Thyroid gland (tissue), 4 donors: ENCODE results near the gene CDHR2.

ENCODE experiments used
- CTCF ChIP-seq, 6 experiments: fragments of 200-600 bp in 3 of 6; fragments of 450-650 bp in 3 of 6; sonication (generic) in 3 of 6; IDR thresholded peaks; one replicate each; pipeline ENCODE4 v1.5.1; 2016 to 2019; ENCODE audit warnings: antibody characterized with exemption in 6 of 6, mild to moderate bottlenecking in 2 of 6, inconsistent platforms in 1 of 6, moderate library complexity in 1 of 6
- POLR2A ChIP-seq, 2 donors: fragments of 450-650 bp; IDR thresholded peaks; one replicate each; pipeline ENCODE4 v1.6.1; 2017; ENCODE audit warnings: antibody characterized with exemption in 2 of 2, mild to moderate bottlenecking in 2 of 2, moderate library complexity in 1 of 2

- TF ChIP-seq CTCF (IDR thresholded peaks at IDR 0.05) (no peak), POLR2A (IDR thresholded peaks at IDR 0.05) (no peak)
These were observed 8.7 kb upstream of the CDHR2 start for GRCh38 chr5:176540476-176540899.
